Activated naive CD8-positive, alpha-beta T cell (primary cell): Measurements from ENCODE around the gene YPEL2.

Experiments
- H3K27ac Mint-ChIP-seq: one replicate; pipeline ENCODE4 v1.8.0; 2021; ENCODE audit warnings: mixed read lengths
- H3K27me3 Mint-ChIP-seq: one replicate; pipeline ENCODE4 v1.8.0; 2021; ENCODE audit warnings: mixed read lengths
- H3K36me3 Mint-ChIP-seq: one replicate; pipeline ENCODE4 v1.8.0; 2021; ENCODE audit warnings: mixed read lengths
- H3K4me1 Mint-ChIP-seq: one replicate; pipeline ENCODE4 v1.8.0; 2021; ENCODE audit warnings: low read depth, mixed read lengths
- H3K4me3 Mint-ChIP-seq: one replicate; pipeline ENCODE4 v1.8.0; 2021; ENCODE audit warnings: mild to moderate bottlenecking, mixed read lengths
- H3K9me3 Mint-ChIP-seq: one replicate; pipeline ENCODE4 v1.8.0; 2021; ENCODE audit warnings: low read depth, mixed read lengths

Gene YPEL2

DNA sequence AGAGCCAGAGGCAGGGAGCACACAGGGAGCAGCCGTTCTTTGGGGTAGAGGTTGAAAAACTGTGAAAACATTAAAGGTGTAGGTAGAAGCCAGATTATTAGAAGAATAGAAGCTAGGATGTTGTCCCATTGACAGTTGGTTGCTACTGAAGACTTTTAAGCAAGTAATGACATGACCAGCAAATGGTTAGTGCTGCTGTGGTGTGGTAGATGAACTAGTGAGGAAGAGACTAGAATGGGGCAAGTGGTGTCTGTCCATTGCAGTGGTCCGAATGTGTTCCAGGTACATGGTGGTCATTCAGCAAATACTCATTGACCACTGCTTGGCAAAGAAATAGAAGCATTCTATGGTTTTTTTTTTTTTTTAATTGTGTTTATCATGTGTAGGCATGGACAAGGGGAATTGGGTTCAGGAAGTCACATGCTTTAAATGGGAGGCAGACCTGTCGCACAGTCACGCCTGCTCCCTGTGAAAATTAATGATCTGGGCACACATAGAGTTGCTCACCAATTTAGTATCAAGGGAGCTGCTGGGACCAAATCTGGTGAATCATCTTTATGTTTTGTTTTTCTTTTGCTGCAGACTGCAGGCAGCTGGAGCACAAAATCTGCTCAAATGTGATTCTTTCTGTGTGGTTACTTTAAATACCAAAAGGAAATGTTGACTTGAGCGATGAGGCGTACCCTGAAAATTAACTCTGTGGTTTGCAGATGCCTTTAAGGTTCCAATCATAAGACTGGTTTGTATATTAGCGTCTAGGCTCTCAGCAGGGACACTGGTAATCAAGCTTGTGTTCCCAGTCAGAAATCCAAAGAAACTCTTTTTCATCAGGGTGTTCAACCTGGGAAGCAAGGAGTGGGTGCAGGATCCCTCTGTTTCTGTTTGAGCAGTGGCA, 30.7 kb downstream of the YPEL2 start:
- Mint-ChIP-seq H3K4me3 (peak overlapping the region; percentile 84), H3K4me1 (peaks cover 88% of the 10 kb centered on the region), H3K36me3 (peaks cover 9% of the 10 kb centered on the region), H3K27ac (peak overlapping the region; percentile 98), H3K27me3 (no peaks in the 10 kb centered on the region), H3K9me3 (no peaks in the 10 kb centered on the region)

DNA sequence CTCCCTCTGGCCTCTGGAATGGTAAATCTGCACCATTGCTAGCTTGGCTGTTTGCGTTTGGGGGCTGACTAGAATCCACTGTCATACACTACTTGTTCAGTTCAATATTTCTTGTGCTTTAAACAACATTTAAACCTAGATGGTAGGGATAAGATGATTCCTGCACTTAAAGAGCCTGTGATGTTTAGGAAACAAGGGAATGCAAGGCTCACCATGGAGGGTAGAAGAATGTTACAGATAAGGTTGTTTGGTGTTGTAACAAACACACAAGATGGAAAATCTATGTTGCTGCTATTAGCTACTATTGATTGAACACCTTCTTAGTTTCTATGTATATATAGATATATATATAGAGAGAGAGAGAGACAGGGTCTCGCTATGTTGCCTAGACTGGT, 31.4 kb downstream of the YPEL2 start:
- H3K27me3 Mint-ChIP-seq, result no peaks in the 10 kb centered on the region
- H3K4me3 Mint-ChIP-seq, result peak overlapping the region; percentile 84
- H3K9me3 Mint-ChIP-seq, result no peaks in the 10 kb centered on the region
- H3K4me1 Mint-ChIP-seq, result peaks cover 89% of the 10 kb centered on the region
- peak overlapping the region; percentile 98 for H3K27ac Mint-ChIP-seq
- H3K36me3 Mint-ChIP-seq, result peaks cover 6% of the 10 kb centered on the region

DNA sequence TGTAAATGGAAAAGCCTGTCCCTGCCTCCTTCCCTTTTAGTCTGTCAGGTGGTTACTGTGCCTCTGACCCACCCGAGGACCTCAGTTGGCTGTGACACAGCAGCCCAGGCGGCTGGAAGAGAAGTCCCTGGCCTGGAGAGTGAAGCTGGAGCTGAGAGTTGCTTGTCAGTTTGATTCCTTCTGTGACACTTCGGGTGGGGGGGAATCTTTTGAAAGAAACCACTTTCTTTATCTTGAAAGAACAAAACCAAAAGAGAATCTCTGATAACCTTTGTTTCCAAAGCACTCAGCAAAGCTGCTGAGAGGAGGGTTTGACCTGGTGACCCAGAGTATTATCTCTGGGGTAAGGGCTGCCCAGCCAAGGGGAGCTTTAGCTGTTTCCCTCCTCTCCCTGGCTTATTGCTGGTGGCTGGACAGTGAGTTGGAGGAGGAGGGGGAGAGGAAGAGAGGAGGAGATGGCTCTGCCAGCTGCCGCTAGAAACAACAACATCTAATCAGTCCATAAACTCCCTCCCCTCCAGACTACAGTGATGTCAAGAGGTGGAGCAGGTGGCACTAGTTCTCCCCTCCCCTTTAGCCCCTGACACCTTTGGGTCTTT, 34.0 kb downstream of the YPEL2 start:
- peak overlapping the region; percentile 68 for H3K4me3 Mint-ChIP-seq
- H3K36me3 Mint-ChIP-seq, result peaks cover 4% of the 10 kb centered on the region
- H3K4me1 Mint-ChIP-seq, result peaks cover 82% of the 10 kb centered on the region
- H3K27me3 Mint-ChIP-seq, result no peaks in the 10 kb centered on the region
- H3K27ac Mint-ChIP-seq, result peak overlapping the region; percentile 90
- H3K9me3 Mint-ChIP-seq, result no peaks in the 10 kb centered on the region

DNA sequence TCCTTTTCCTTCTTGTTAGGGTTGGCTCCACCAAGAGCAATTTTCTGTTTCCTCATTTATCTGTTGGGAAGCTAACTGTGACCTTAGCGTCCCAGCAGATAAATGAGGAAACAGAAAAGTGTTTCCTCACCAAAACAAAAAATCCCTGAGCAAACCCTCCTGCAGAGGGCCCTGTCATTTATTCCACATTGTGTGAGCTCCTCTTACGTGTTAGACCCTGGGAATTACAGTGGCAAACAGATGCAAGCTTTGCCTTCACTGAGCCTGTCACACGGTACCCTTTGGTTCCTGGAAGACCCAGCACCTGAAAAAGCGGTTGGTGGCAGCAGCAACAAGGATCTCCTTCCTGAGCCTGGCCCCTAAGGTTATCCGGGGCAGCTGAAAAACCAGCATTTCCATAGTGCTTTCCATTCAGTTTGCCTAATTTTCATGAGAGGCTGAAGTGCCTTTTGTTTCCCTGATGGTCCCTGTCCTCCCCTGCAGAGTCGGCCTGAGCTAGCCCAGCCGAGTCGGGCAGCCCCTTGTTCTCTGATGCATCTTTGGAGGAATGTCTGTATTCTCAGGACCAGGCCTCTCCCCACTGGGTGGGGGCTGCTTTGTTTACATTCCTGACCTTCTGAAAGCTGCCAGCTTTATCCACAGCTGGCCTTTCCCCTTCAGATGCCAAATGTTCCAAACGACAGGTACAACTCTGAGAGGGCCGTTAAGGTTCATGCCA, 34.7 kb downstream of the YPEL2 start:
- no peaks in the 10 kb centered on the region for H3K9me3 Mint-ChIP-seq
- peaks cover 4% of the 10 kb centered on the region for H3K36me3 Mint-ChIP-seq
- peak overlapping the region; percentile 68 for H3K4me3 Mint-ChIP-seq
- peak overlapping the region; percentile 90 for H3K27ac Mint-ChIP-seq
- H3K4me1 Mint-ChIP-seq, result peaks cover 82% of the 10 kb centered on the region
- no peaks in the 10 kb centered on the region for H3K27me3 Mint-ChIP-seq

DNA sequence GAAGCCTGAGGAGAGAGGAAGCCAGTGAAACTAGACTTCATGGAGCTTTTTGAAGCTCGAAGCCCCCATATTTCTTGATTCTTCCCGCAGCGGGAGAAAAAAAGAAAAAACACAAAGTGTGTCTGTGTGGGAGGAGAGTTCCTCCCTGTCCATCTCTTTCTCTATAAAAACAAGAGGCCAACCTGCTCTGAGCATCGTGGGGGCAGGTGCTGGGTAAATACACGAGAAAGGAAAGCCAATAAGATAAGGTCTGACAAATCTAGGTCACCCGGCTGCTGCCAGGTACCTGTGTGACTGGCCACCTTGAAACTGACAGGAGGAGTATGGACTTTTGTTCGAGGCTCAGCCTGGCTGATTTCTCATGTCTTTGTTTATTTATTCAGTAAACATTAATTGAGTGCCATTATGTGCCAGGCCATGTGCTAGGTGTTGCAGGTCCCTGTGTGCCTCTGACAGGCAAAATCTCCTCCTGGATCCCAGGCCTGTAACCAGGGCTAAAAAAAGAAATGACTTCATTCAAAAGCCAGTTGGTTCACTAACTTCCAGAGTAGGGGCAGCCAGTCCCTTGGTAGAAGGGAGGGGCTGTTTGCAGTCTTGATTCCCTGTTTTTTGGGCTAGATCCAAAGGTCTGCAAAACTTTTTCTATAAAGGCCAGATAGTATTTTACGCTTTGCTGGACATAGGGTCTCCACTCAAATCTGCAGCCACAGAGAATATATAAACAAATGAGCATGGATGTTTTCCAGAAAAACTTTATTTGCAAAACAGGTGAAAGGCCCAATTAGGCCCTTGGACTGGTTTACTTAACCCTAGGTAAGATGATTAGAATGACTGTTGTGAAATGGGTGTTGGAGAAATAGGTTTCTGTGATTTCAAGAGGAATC, 35.6 kb downstream of the YPEL2 start:
- peak overlapping the region; percentile 68 for H3K4me3 Mint-ChIP-seq
- no peaks in the 10 kb centered on the region for H3K9me3 Mint-ChIP-seq
- H3K36me3 Mint-ChIP-seq, result peaks cover 4% of the 10 kb centered on the region
- H3K27me3 Mint-ChIP-seq, result no peaks in the 10 kb centered on the region
- H3K27ac Mint-ChIP-seq, result peak overlapping the region; percentile 90
- H3K4me1 Mint-ChIP-seq, result peaks cover 82% of the 10 kb centered on the region

DNA sequence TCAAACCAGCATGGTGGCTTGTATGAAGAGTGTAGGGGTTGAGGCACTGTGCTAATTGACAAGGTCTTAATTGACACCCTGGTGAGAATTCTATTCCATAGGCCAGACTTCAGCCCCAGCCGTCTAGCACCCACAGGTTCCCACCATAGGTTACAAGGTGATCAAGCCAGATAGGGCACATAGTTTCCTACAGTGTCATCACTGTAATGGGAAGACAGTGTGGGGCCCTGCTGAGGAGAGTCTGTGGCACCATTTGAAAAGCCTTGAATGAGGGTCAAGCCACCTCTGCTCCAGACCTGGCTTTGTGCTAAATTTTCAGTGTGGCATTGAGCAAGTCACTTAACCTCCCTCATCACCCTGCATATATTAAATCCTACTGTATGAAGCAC, 36.2 kb downstream of the YPEL2 start:
- Mint-ChIP-seq H3K27ac (peak overlapping the region; percentile 90), H3K4me1 (peaks cover 82% of the 10 kb centered on the region), H3K27me3 (no peaks in the 10 kb centered on the region), H3K4me3 (peak overlapping the region; percentile 28), H3K36me3 (peaks cover 4% of the 10 kb centered on the region), H3K9me3 (no peaks in the 10 kb centered on the region)

DNA sequence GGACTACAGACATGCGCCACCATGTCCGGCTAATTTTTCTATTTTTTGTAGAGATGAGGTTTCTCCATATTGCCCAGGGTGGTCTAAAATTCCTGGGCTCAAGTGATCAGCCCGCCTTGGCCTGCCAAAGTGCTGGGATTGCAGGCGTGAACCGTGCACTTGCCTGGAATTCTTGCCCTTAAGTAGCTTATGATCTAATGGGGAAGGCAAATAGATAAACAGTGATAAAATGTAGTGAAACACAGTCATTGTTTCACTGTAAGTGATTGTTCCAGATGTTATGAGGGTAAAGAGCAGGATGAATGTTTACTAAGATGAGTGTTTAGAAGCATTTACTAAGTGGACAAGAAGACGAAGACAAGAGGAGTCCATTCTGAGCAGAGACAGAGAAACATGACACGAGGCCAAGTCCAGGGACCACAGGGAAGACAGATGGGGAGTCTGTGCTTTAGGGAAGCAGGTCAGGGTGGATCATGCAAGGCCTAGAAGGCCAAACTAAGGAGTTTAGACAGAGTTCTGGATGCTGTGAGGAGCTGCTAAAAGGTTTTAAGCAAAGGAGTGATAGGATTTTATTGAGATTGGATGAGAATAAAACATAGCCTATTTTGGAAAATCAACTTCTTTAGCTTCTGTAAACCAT, 36.9 kb downstream of the YPEL2 start:
- Mint-ChIP-seq H3K27me3 (no peaks in the 10 kb centered on the region), H3K4me1 (peaks cover 87% of the 10 kb centered on the region), H3K27ac (peak overlapping the region; percentile 90), H3K36me3 (peaks cover 4% of the 10 kb centered on the region), H3K4me3 (no peak overlapping the region), H3K9me3 (no peaks in the 10 kb centered on the region)

DNA sequence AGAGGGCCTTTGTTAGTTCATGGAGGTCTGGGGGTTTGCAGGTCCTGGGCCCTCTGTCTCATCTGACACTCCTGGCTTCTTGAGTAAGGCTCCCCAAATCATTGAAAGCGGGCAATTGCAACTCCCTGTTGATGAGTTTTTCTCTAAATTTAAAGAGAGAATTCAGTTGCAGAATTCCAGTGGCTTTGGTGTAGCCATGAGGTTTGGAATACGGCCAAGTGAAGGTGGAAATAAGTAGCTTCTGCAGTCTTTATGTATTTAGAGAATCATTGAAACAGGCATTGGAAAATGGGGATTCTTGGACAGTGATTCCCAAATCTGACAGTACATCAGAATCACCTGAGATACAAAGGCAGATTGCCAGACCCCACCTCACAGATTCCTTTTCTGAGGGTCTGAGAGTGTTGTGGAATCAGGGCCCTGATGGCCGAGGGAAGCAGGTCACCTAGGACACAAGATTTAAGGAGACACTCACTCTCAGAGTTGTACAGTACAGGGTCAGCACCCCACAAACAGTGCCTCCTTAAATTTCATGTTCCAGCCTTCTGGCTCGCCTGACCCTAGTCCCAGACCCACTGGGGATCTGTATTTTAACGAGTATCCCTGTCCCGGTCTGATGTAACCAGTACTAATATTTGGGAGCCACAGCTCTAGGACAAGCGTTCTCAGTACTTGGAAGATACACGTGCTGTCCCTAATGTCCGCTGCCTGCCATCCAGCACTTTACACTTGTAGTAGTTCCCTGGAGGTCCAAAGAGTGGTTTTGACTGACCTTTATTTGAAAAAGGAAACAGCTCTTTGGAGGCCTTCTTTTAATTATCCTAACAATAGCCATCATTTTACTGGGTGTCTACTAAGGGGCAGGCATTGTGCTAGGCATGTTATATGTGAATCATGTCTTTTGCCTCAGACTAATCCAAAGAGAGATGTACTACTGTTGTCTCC, 37.8 kb downstream of the YPEL2 start:
- H3K27me3 Mint-ChIP-seq, result no peaks in the 10 kb centered on the region

DNA sequence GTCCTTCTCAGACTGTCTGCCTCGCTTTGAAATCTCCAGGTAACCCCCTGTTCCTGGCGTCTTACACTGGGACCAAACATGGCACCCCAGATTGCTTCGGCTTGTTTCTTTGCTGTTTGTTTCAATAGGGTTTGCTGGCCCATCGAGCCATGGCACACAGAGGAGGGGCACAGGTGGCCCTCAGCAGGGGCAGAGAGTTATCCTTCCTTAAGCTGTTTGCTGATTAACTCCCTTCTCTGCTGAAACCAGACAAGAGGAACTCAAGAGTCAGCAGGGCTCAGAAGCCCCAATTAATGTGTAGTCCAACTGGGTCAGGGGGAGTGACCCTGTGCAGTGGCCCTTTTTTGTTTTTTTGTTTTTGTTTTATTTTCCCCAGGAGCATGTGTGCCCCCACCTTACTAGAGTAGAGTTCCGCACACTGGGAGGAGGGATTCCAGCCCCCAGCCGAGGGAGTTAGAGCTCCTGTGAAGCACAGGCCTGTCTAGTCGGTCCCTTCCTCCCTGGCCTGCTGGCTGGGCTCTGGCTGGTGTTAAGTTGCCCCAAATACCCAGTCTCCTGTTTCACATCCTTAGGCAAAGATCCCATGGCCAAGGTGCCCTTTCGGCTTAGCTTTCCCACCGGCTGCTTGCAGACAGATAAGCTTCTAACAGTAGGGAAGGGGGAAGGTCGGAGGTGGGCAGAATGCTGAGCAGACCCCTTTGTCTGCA, 39.3 kb downstream of the YPEL2 start:
- no peaks in the 10 kb centered on the region for H3K9me3 Mint-ChIP-seq
- H3K27me3 Mint-ChIP-seq, result no peaks in the 10 kb centered on the region
- peaks cover 6% of the 10 kb centered on the region for H3K36me3 Mint-ChIP-seq
- H3K4me3 Mint-ChIP-seq, result no peak overlapping the region
- H3K27ac Mint-ChIP-seq, result peak overlapping the region; percentile 54
- peaks cover 89% of the 10 kb centered on the region for H3K4me1 Mint-ChIP-seq

More for the DNA sequence above, 37.8 kb downstream of the YPEL2 start:
- no peak overlapping the region for H3K4me3 Mint-ChIP-seq
- H3K4me1 Mint-ChIP-seq, result peaks cover 87% of the 10 kb centered on the region
- peaks cover under 1% of the 10 kb centered on the region for H3K36me3 Mint-ChIP-seq
- H3K27ac Mint-ChIP-seq, result peak overlapping the region; percentile 13
- H3K9me3 Mint-ChIP-seq, result no peaks in the 10 kb centered on the region

DNA sequence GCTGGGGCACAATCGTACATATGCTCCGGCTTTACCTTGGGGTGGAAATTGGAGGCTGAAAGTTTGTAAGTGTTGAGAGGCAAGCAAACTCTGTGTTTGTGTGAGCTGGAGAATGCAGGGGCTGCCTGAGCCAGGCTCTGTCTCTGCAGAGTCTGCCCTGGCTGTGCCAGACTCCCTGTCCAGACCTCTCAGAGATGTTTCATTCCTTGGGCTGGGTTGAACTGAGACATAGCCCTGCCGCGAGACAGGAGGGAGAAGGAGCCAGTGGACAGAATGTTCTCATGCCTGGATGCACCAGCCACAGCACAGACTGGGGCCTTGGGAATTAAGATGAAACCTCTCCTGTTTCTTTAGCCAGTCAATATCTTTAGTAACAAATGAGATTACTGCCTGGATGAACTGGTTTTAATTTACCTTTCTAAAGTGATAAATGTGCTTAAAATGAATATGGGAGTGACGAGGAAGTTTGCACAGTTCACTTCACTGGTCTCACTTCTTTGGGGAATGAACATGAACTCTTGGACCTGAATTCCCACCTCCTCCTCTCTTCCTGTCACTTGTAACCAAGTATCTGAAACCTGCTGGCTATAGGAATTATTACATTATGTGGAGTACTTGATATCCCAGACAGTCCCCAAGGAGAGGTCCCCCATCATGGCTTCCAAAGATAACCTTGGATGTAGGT, 40.1 kb downstream of the YPEL2 start:
- peak overlapping the region; percentile 17 for H3K4me3 Mint-ChIP-seq
- H3K27me3 Mint-ChIP-seq, result no peaks in the 10 kb centered on the region
- H3K4me1 Mint-ChIP-seq, result peaks cover 89% of the 10 kb centered on the region
- H3K36me3 Mint-ChIP-seq, result peaks cover 8% of the 10 kb centered on the region
- peak overlapping the region; percentile 97 for H3K27ac Mint-ChIP-seq
- no peaks in the 10 kb centered on the region for H3K9me3 Mint-ChIP-seq

DNA sequence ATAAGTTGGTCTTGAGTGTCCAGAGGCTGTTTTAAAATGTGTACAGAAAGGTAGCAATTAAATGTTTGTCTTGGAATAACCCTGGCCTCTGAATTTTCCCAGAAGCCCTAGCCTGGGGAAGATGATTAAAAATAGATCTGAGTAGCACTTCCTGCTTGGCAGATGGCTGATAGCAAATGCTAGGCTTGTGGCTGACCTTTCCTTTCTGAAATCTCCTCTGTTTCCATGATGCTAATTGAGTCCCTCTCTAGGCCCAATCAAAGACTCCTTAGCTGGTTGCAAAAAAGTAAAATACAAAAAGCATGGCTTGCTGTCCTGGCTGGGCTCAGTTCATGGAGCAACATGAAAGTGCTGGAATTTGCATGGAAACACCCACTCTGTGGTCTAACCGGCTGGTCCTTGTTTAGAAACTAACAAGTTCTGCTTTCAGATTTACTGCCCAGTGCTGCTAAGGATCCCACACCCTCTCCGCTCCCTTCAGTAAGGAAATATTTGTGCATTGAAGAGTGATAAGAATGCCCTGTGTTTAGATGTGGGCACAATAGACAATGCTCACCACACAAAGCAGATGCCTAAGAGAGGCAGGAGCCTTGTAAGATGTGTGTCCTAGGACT, 40.8 kb downstream of the YPEL2 start:
- Mint-ChIP-seq H3K36me3 (peaks cover 8% of the 10 kb centered on the region), H3K27me3 (no peaks in the 10 kb centered on the region), H3K4me1 (peaks cover 87% of the 10 kb centered on the region), H3K27ac (peak overlapping the region; percentile 97), H3K9me3 (no peaks in the 10 kb centered on the region), H3K4me3 (peak overlapping the region; percentile 28)

DNA sequence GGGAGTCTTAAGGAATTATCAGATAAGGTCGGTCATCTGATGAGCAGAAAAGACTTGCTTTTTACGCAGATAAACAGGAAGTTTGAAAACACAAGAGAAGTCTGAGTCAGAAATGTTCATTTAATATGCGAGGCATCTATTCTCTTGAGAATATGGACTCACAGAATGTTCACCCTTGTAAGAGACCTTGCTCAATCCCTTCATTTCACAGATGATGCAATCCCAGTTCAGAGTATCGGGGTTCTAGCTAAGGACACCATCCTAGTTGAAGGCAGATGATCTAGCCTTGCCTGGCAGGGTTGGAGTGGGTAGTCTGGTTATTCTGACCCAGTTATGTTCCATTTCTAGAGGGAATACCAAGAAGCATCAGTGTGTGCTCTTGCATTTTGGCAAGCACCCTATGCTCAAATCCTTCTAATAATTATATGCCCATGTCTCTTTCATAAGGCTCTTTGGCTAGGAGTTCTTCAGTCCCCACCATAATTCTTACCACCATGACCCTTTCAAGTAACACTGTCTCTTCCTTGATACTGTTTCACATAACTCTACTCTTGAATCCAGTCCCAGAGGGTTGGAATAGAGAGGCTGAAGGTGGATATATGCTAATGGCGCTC, 42.5 kb downstream of the YPEL2 start:
- Mint-ChIP-seq H3K27me3 (no peaks in the 10 kb centered on the region), H3K4me3 (peak overlapping the region; percentile 75), H3K36me3 (peaks cover 8% of the 10 kb centered on the region)

More for the DNA sequence above, 42.5 kb downstream of the YPEL2 start:
- Mint-ChIP-seq H3K4me1 (peaks cover 81% of the 10 kb centered on the region), H3K9me3 (no peaks in the 10 kb centered on the region), H3K27ac (peak overlapping the region; percentile 97)
